HCT116 (cell line): ENCODE data around the gene ADGRE2. TPM values are rescaled to one million over a fixed set of nuclear protein-coding genes. Genes with fewer than 3 reads are reported as not detected.

Experiments used
- ATAC-seq: fragments of 200-7000 bp; cut with Tn5 transposase; 2 replicates; pipeline ENCODE4 v1.9.1; 2020; ENCODE audit warnings: mild to moderate bottlenecking, moderate library complexity
- BruUV-seq: library from RNA; stranded (reverse); fragments of 400-500 nt; replicated peaks from 2 replicates; lab custom pipeline; 2021; lab: Mats Ljungman, UMichigan
- CTCF ChIA-PET: fragments of 300-600 bp; sonication (Branson Sonifier 250); formaldehyde crosslinking; loops from one replicate; lab custom pipeline; 2021; ENCODE audit warnings: antibody characterized with exemption; lab: Charles Lee
- POLR2A ChIA-PET: fragments of 300-600, 350-600 bp; sonication (Branson Sonifier 250); formaldehyde crosslinking; loops from one replicate; lab custom pipeline; 2021; ENCODE audit warnings: antibody characterized with exemption; lab: Charles Lee
- RAD21 ChIA-PET, 2 experiments: fragments of 300-600 bp; sonication (Branson Sonifier 250); formaldehyde crosslinking; loops; one replicate each; lab custom pipeline; 2023; ENCODE audit warnings: low total read pairs in 2 of 2; ENCODE audit not compliant: uncharacterized antibody in 2 of 2, unreplicated experiment in 2 of 2, low non-redundant PET in 1 of 2; lab: Charles Lee
- DNase-seq: peaks from one replicate; pipeline ENCODE4 v3.0.0-alpha.2; 2010; ENCODE audit warnings: low read depth, low spot score
- H2AFZ ChIP-seq: fragments of 200-600 bp; shearing (Covaris generic), sonication (generic); 2 replicates; pipeline ENCODE4 v1.6.1; 2017; ENCODE audit warnings: low read depth, mixed run types, mixed read lengths, antibody characterized with exemption, low read length; ENCODE audit not compliant: poor library complexity, severe bottlenecking
- H3K27ac ChIP-seq: 2 replicates; pipeline ENCODE4 v1.5.1; 2012; ENCODE audit warnings: low read depth, low read length
- H3K27me3 ChIP-seq: fragments of 200-600 bp; sonication (generic); 2 replicates; pipeline ENCODE4 v1.6.1; 2016; ENCODE audit warnings: mixed run types, low read length, mixed read lengths; ENCODE audit not compliant: insufficient read depth
- H3K36me3 ChIP-seq, 2 experiments: fragments of 200-500 bp in 1 of 2; fragments of 200-600 bp in 1 of 2; sonication (Bioruptor generic) in 1 of 2; sonication (generic) in 1 of 2; 2 replicates each; pipeline versions ENCODE4 v1.5.1 to v1.6.1; 2014 to 2016; ENCODE audit warnings: low read length in 2 of 2, inconsistent platforms in 1 of 2, mixed read lengths in 1 of 2, mixed run types in 1 of 2; ENCODE audit not compliant: insufficient read depth in 2 of 2, control insufficient read depth in 1 of 2
- H3K4me1 ChIP-seq, 2 experiments: fragments of 200-600 bp in 1 of 2; sonication (generic) in 1 of 2; 2 replicates each; pipeline versions ENCODE4 v1.5.1 to v1.6.1; 2012 to 2017; ENCODE audit warnings: low read length in 2 of 2, inconsistent platforms in 1 of 2, mild to moderate bottlenecking in 1 of 2, mixed read lengths in 1 of 2, mixed run types in 1 of 2, moderate library complexity in 1 of 2; ENCODE audit not compliant: insufficient read depth in 2 of 2, control insufficient read depth in 1 of 2
- H3K4me2 ChIP-seq: fragments of 200-600 bp; sonication (generic); 2 replicates; pipeline ENCODE4 v1.6.1; 2017; ENCODE audit warnings: mixed run types, low read length, mixed read lengths
- H3K4me3 ChIP-seq, 2 experiments: fragments of 200-600 bp in 1 of 2; sonication (generic) in 1 of 2; replicated peaks in 1 of 2; 2 replicates each; pipeline ENCODE4 v1.5.1; 2011 to 2016; ENCODE audit warnings: low read length in 2 of 2, control low read depth in 1 of 2, low read depth in 1 of 2, mild to moderate bottlenecking in 1 of 2, mixed read lengths in 1 of 2, mixed run types in 1 of 2
- H3K79me2 ChIP-seq: fragments of 200-600 bp; sonication (generic); 2 replicates; pipeline ENCODE4 v1.6.1; 2017; ENCODE audit warnings: mild to moderate bottlenecking, mixed run types, low read length, moderate library complexity, mixed read lengths; ENCODE audit not compliant: insufficient read depth
- H3K9ac ChIP-seq: fragments of 200-600 bp; sonication (generic); 2 replicates; pipeline ENCODE4 v1.6.1; 2016; ENCODE audit warnings: low read length, mixed read lengths
- H3K9me2 ChIP-seq: fragments of 200-600 bp; sonication (generic), shearing (Covaris generic); 2 replicates; pipeline ENCODE4 v1.6.1; 2017; ENCODE audit warnings: mixed run types, mild to moderate bottlenecking, moderate library complexity; ENCODE audit not compliant: insufficient read depth
- H3K9me3 ChIP-seq, 2 experiments: fragments of 200-500 bp in 1 of 2; fragments of 200-600 bp in 1 of 2; sonication (Bioruptor generic) in 1 of 2; sonication (generic) in 1 of 2; 2 replicates each; pipeline ENCODE4 v1.6.1; 2014 to 2017; ENCODE audit warnings: low read length in 2 of 2, mixed read lengths in 2 of 2, inconsistent platforms in 1 of 2, low read depth in 1 of 2, mild to moderate bottlenecking in 1 of 2, mixed run types in 1 of 2, moderate library complexity in 1 of 2; ENCODE audit not compliant: control insufficient read depth in 1 of 2, insufficient read depth in 1 of 2
- H4K20me1 ChIP-seq: fragments of 200-600 bp; sonication (generic), shearing (Covaris generic); 2 replicates; pipeline ENCODE4 v1.6.1; 2017; ENCODE audit warnings: mixed run types, mild to moderate bottlenecking, moderate library complexity; ENCODE audit not compliant: insufficient read depth
- ATF3 ChIP-seq: IDR thresholded peaks from 2 replicates; pipeline ENCODE4 v1.6.1; 2012
- CBX3 ChIP-seq: IDR thresholded peaks from 2 replicates; pipeline ENCODE4 v1.6.1; 2012; ENCODE audit warnings: low read depth
- CTCF ChIP-seq, 3 experiments: fragments of 200-600 bp in 1 of 3; sonication (generic) in 1 of 3; IDR thresholded peaks in 2 of 3; conservative IDR thresholded peaks in 1 of 3; 2 replicates each; pipeline ENCODE4 v1.5.1; 2012 to 2017; ENCODE audit warnings: low read depth in 2 of 3, low read length in 2 of 3, antibody characterized with exemption in 1 of 3, borderline replicate concordance in 1 of 3, control low read depth in 1 of 3, mild to moderate bottlenecking in 1 of 3, mixed read lengths in 1 of 3, mixed run types in 1 of 3, moderate library complexity in 1 of 3; ENCODE audit not compliant: insufficient read depth in 1 of 3
- ELF1 ChIP-seq: IDR thresholded peaks from 2 replicates; pipeline ENCODE4 v1.6.1; 2012; ENCODE audit warnings: low read depth, borderline replicate concordance
- JUND ChIP-seq: IDR thresholded peaks from 2 replicates; pipeline ENCODE4 v1.6.1; 2012
- POLR2AphosphoS5 ChIP-seq: IDR thresholded peaks from 2 replicates; pipeline ENCODE4 v1.6.1; 2011; ENCODE audit warnings: mild to moderate bottlenecking, low read depth, low read length, moderate library complexity
- REST ChIP-seq: IDR thresholded peaks from 2 replicates; pipeline ENCODE4 v1.6.1; 2012; ENCODE audit warnings: low read depth
- SP1 ChIP-seq: IDR thresholded peaks from 2 replicates; pipeline ENCODE4 v1.6.1; 2012; ENCODE audit warnings: low read depth
- SRF ChIP-seq: IDR thresholded peaks from 2 replicates; pipeline ENCODE4 v1.6.1; 2012; ENCODE audit warnings: low read depth
- ZFX ChIP-seq: fragments of 450-650 bp; IDR thresholded peaks from 2 replicates; pipeline ENCODE4 v1.6.1; 2017
- intact Hi-C: fragments of 100-400 bp; cut with micrococcal nuclease; formaldehyde crosslinking; loops from 2 replicates; pipeline ENCODE4 v1.10.0; 2022
- total RNA-seq: library from RNA; stranded (reverse); gene quantifications from one replicate; pipeline ENCODE4 v1.2.1, GENCODE V29; 2021; ENCODE audit not compliant: unreplicated experiment

Gene ADGRE2
- total RNA-seq, 1 experiment from 2014 or later: 8.4 TPM

- DNase-seq: no peak
- BruUV-seq: no TSS peak
- no peak overlapping the region for H3K4me2 ChIP-seq
- H4K20me1 ChIP-seq: no peaks in the 10 kb centered on the region
- TF ChIP-seq JUND: no peak
- no peak for TF ChIP-seq REST
- no peak for TF ChIP-seq SP1
- TF ChIP-seq CTCF (IDR thresholded peaks at IDR 0.05 in 2 of 3, conservative IDR thresholded peaks at IDR 0.05 in 1 of 3; ENCODE audit: borderline replicate concordance in 1 of 3, insufficient read depth in 1 of 3, low read depth in 2 of 3, low read length in 2 of 3): no peak
- TF ChIP-seq ELF1: no peak
- no peak for TF ChIP-seq ATF3
- no peak for TF ChIP-seq SRF
- no peak for TF ChIP-seq CBX3
- TF ChIP-seq POLR2AphosphoS5: no peak
- TF ChIP-seq ZFX: no peak
- TF ChIP-seq, all 23 proteins: peak for 0
- CTCF ChIA-PET: no interaction called here
- Histone ChIP-seq H2AFZ (no peak overlapping the region), H3K27me3 (no peaks in the 10 kb centered on the region), H3K4me1 (no peaks in the 10 kb centered on the region), H3K79me2 (no peaks in the 10 kb centered on the region), H3K36me3 (peaks cover 7 to 19% of the 10 kb centered on the region in 2 experiments), H3K9ac (no peak overlapping the region), H3K9me2 (no peaks in the 10 kb centered on the region), H3K4me3 (no peak overlapping the region), H3K9me3 (no peaks in the 10 kb centered on the region), H3K27ac (no peak overlapping the region)
- ATAC-seq: no peak
- POLR2A ChIA-PET: no interaction called here
- intact Hi-C loops: no loop called here
- RAD21 ChIA-PET: no interaction called here
Observed at GRCh38 chr19:14748601-14749000, 29.8 kb downstream of the ADGRE2 start.
